HepG2 (cell line): ENCODE measurements around the gene STX7.

Experiments used
- DRAP1 ChIP-seq: IDR thresholded peaks from 2 replicates; pipeline ENCODE4 v1.6.1; 2016; ENCODE audit warnings: missing genetic modification reagents, missing compliant biosample characterization
- MAFF ChIP-seq: IDR thresholded peaks from 2 replicates; pipeline ENCODE4 v1.6.1; 2011; ENCODE audit warnings: low read depth, low read length, improper control_type of control experiment
- MYC ChIP-seq: sonication (generic); formaldehyde crosslinking; IDR thresholded peaks from 2 replicates; pipeline ENCODE4 v1.9.0; 2021; ENCODE audit warnings: missing genetic modification reagents, borderline replicate concordance
- NCOA1 ChIP-seq: sonication (generic); formaldehyde crosslinking; IDR thresholded peaks from 2 replicates; pipeline ENCODE4 v1.9.0; 2021; ENCODE audit warnings: missing genetic modification reagents
- NFIB ChIP-seq: sonication (generic); formaldehyde crosslinking; IDR thresholded peaks from 2 replicates; pipeline ENCODE4 v1.9.0; 2021; ENCODE audit warnings: missing genetic modification reagents, mild to moderate bottlenecking, borderline replicate concordance
- POLR2A ChIP-seq, 2 experiments: IDR thresholded peaks; 2 replicates each; pipeline ENCODE4 v1.6.1; 2011; ENCODE audit warnings: low read depth in 2 of 2, low read length in 2 of 2, mild to moderate bottlenecking in 1 of 2, moderate library complexity in 1 of 2; ENCODE audit not compliant: insufficient read depth in 1 of 2
- RBFOX2 ChIP-seq: fragments of 200-400 bp; formaldehyde crosslinking; IDR thresholded peaks from 2 replicates; pipeline ENCODE4 v1.6.1; 2017; ENCODE audit warnings: low read depth, mild to moderate bottlenecking, low read length
- USF2 ChIP-seq, 2 experiments: sonication (generic) in 1 of 2; formaldehyde crosslinking in 1 of 2; IDR thresholded peaks; 2 replicates each; pipeline versions ENCODE4 v1.5.1 to v1.6.1; 2011 to 2020; ENCODE audit warnings: borderline replicate concordance in 1 of 2, low read depth in 1 of 2, low read length in 1 of 2, mild to moderate bottlenecking in 1 of 2, missing genetic modification reagents in 1 of 2, moderate library complexity in 1 of 2
- ZBTB25 ChIP-seq: IDR thresholded peaks from 2 replicates; pipeline ENCODE4 v1.6.1; 2018; ENCODE audit warnings: missing genetic modification reagents
- ZBTB33 ChIP-seq: sonication (generic); formaldehyde crosslinking; IDR thresholded peaks from 2 replicates; pipeline ENCODE4 v1.4.0; 2020; ENCODE audit warnings: missing genetic modification reagents
- ZNF652 ChIP-seq: IDR thresholded peaks from 2 replicates; pipeline ENCODE4 v1.6.1; 2016; ENCODE audit warnings: low read depth, borderline replicate concordance

GRCh38 chr6:132490024-132490423 is 22.9 kb downstream of the STX7 start:
- TF ChIP-seq DRAP1 (CRISPR knock-in tag) (no peak), NCOA1 (CRISPR knock-in tag) (no peak), MYC (no peak), RBFOX2 (no peak), ZBTB25 (CRISPR knock-in tag) (no peak), POLR2A (IDR thresholded peaks at IDR 0.05; ENCODE audit: insufficient read depth in 1 of 2, low read depth in 2 of 2, low read length in 2 of 2) (no peak), NFIB (CRISPR knock-in tag) (no peak), USF2 (IDR thresholded peaks at IDR 0.05; ENCODE audit: low read depth, low read length) (no peak), USF2 (CRISPR knock-in tag; IDR thresholded peaks at IDR 0.05; ENCODE audit: borderline replicate concordance) (no peak), ZBTB33 (CRISPR knock-in tag) (no peak), MAFF (no peak), ZNF652 (CRISPR knock-in tag) (no peak)
